MG63 (cell line): ENCODE measurements around the gene MRPS18B. TPM values are rescaled to one million over a fixed set of nuclear protein-coding genes. Genes with fewer than 3 reads are reported as not detected.

Source experiments
- DNase-seq: peaks from one replicate; pipeline ENCODE4 v3.0.0-alpha.2; 2020
- H3K27me3 ChIP-seq: fragments of 250-450 bp; sonication (Bioruptor Pico); 2 replicates; pipeline ENCODE4 v1.5.1; 2020; ENCODE audit warnings: mild to moderate bottlenecking, moderate library complexity
- H3K36me3 ChIP-seq: fragments of 250-450 bp; sonication (Bioruptor Pico); 2 replicates; pipeline ENCODE4 v1.5.1; 2020; ENCODE audit warnings: mild to moderate bottlenecking, moderate library complexity
- H3K4me3 ChIP-seq: fragments of 250-450 bp; sonication (Bioruptor Pico); 2 replicates; pipeline ENCODE4 v1.5.1; 2020; ENCODE audit warnings: mild to moderate bottlenecking, moderate library complexity
- H3K9me3 ChIP-seq: fragments of 250-450 bp; sonication (Bioruptor Pico); 2 replicates; pipeline ENCODE4 v1.5.1; 2020; ENCODE audit warnings: mild to moderate bottlenecking, moderate library complexity
- total RNA-seq: library from RNA; depleted of rRNA; stranded (reverse); fragments of >200 nt; shearing (Covaris generic); gene quantifications from 2 replicates; pipeline ENCODE4 v1.2.3, GENCODE V29; 2014; ENCODE audit warnings: low replicate concordance

The MRPS18B gene
- total RNA-seq, 1 experiment from 2014 or later = 29.9 TPM

- Histone ChIP-seq H3K36me3 (peaks cover 39% of the 10 kb centered on the region), H3K4me3 (no peak overlapping the region), H3K27me3 (no peaks in the 10 kb centered on the region), H3K9me3 (no peaks in the 10 kb centered on the region)
- DNase-seq = no peak
These were observed 17.9 kb upstream of the MRPS18B start for GRCh38 chr6:30599625-30600324.

DNA sequence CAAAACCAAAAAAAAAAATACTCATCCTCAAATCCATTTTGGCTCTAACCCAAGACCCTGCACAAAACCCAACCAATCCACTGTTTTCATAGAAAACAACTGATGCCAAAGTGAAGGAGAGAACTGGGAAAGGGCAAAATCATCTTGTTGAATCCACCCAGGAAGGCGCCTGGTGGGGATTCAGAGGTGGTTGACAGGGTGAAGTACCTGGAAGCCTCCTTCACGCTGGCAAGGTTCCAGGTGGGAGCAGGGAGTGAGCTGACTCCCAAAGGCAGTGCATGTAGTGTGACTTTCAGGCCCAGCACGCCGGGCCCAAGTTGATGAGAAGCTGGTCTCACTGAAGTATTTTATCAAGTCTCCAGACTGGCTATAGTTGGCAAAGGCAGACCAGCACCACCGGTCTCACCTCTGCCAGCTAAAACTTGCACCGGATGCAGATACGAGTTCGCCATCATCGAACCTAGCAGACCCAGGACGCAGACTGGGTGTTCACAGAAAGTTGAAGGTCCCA is 17.1 kb upstream of the MRPS18B start:
- DNase-seq = no peak
- Histone ChIP-seq H3K4me3 (no peak overlapping the region), H3K9me3 (no peaks in the 10 kb centered on the region), H3K27me3 (no peaks in the 10 kb centered on the region), H3K36me3 (peaks cover 46% of the 10 kb centered on the region)

- H3K36me3 ChIP-seq = peaks cover 53% of the 10 kb centered on the region
- DNase-seq = no peak
- H3K4me3 ChIP-seq = no peak overlapping the region
- no peaks in the 10 kb centered on the region for H3K27me3 ChIP-seq
- H3K9me3 ChIP-seq = no peaks in the 10 kb centered on the region
These were observed 16.2 kb upstream of the MRPS18B start for GRCh38 chr6:30601436-30601814.

GRCh38 chr6:30601815-30602641 is 15.6 kb upstream of the MRPS18B start:
- H3K9me3 ChIP-seq = no peaks in the 10 kb centered on the region
- no peak for DNase-seq
- no peak overlapping the region for H3K4me3 ChIP-seq
- H3K36me3 ChIP-seq = peaks cover 59% of the 10 kb centered on the region
- no peaks in the 10 kb centered on the region for H3K27me3 ChIP-seq

DNA sequence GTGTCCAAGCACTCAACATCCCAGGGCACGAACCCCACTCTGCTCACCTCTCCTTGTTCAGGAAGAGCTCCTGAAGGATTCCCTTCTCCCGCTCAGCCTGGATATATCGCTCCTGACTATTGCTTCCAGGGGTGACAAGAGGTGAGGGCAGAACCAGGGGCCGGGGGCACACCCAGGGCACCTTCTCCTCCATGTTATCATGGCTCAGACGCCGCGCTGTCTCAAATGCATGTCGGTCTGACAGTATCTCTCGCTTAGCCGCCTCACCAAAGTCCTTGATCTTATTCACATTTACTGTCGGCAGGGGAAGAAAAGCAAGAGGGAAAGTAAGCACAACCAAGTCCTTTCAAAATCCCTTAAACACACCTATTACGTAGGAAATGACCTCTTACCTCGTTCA is 13.7 kb upstream of the MRPS18B start:
- no peak overlapping the region for H3K4me3 ChIP-seq

GRCh38 chr6:30610065-30610464 is 7.6 kb upstream of the MRPS18B start:
- Histone ChIP-seq H3K27me3 (no peaks in the 10 kb centered on the region), H3K4me3 (no peak overlapping the region), H3K36me3 (peaks cover 54% of the 10 kb centered on the region), H3K9me3 (no peaks in the 10 kb centered on the region)
- DNase-seq = no peak

More for the DNA sequence above, 13.7 kb upstream of the MRPS18B start:
- H3K27me3 ChIP-seq = no peaks in the 10 kb centered on the region
- DNase-seq = no peak
- H3K36me3 ChIP-seq = peaks cover 71% of the 10 kb centered on the region
- H3K9me3 ChIP-seq = no peaks in the 10 kb centered on the region

DNA sequence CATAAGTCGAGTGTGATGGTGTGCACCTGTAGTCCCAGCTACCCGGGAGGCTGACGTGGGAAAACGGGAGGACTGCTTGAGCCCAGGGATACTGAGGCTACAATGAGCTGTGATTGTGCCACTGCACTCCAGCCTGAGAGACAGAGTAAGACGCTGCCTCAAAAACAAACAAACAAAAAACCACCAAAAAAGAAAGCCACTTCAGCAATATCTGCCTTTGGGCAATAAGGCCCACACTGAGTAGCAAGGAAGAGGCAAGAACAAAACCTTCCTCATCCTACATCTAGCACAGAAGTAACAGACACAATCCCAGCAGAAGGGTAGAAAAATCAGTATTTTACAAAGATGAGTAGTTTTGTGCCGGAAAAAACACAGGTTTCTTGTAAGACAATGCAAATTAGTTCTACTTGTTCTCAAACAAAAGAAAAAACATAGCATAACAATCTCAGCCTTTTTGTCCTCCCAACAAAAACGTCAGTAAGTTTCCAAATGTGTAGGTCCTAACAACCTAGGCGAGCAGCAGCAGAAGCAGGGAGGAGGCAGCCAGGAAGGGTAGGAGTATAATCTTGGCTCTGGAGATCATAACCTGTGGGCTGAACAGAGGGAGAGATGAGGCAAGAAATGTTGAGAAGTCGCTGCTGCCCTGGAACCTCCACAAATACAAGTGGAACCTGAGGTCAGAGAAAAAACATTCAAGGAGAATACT is 6.3 kb upstream of the MRPS18B start:
- DNase-seq = no peak
- no peak overlapping the region for H3K4me3 ChIP-seq
- peaks cover 55% of the 10 kb centered on the region for H3K36me3 ChIP-seq
- H3K27me3 ChIP-seq = no peaks in the 10 kb centered on the region
- H3K9me3 ChIP-seq = no peaks in the 10 kb centered on the region

GRCh38 chr6:30611856-30612194 is 5.8 kb upstream of the MRPS18B start:
- DNase-seq = no peak
- no peaks in the 10 kb centered on the region for H3K9me3 ChIP-seq
- peaks cover 55% of the 10 kb centered on the region for H3K36me3 ChIP-seq
- H3K4me3 ChIP-seq = no peak overlapping the region
- no peaks in the 10 kb centered on the region for H3K27me3 ChIP-seq

DNA sequence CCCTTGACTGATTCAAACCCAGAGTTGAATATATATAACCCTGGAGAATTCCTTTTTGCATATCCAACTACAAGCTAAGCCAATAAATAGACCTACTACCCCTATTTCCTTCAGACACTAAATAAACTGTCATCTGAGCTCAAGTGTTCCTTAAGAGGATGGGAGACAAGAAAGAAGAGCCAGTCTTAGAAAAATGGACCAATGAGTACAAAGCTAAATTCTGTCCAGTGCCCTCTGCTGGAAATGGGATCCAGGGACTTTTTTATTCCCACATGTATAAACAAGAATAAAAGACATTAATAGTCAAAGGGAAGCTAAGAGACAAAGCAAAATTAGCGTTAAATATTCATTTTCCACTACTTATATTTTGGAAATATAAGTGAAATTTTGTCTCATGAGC is 5.4 kb upstream of the MRPS18B start:
- H3K36me3 ChIP-seq = peaks cover 53% of the 10 kb centered on the region
- no peaks in the 10 kb centered on the region for H3K9me3 ChIP-seq
- no peaks in the 10 kb centered on the region for H3K27me3 ChIP-seq
- no peak for DNase-seq
- H3K4me3 ChIP-seq = no peak overlapping the region

DNA sequence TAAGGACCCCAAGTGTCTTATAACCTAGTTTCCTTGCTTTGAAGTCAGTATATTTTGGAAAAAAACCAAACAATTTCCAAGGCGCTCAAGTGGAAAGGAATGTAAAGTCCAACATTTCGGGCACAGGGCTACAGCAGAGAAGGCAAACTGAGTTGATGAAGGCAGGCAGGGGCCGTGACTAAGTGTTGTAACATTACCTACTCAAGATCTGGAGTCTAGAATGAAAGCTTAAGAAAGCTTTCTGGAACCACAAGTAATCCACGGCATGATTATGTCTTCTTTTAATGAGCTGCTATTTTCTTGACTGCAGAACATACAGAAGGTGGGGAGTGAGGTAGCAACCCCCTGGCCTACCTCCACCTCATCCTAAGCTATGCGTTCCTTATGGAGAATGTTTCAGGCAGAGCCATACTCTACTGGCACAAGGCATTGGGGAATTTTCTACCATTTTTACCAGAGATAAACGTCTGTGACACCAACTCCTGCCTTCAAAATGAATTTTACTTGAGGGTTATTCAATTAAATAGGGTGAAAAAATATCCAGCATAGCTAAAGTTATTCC is 4.9 kb upstream of the MRPS18B start:
- Histone ChIP-seq H3K4me3 (no peak overlapping the region), H3K27me3 (no peaks in the 10 kb centered on the region), H3K36me3 (peaks cover 48% of the 10 kb centered on the region), H3K9me3 (no peaks in the 10 kb centered on the region)
- DNase-seq = peak; percentile 32

- peaks cover 49% of the 10 kb centered on the region for H3K36me3 ChIP-seq
- no peak for DNase-seq
- H3K4me3 ChIP-seq = no peak overlapping the region
- H3K9me3 ChIP-seq = no peaks in the 10 kb centered on the region
- H3K27me3 ChIP-seq = no peaks in the 10 kb centered on the region
These were observed 4.2 kb upstream of the MRPS18B start for GRCh38 chr6:30613251-30614043.

DNA sequence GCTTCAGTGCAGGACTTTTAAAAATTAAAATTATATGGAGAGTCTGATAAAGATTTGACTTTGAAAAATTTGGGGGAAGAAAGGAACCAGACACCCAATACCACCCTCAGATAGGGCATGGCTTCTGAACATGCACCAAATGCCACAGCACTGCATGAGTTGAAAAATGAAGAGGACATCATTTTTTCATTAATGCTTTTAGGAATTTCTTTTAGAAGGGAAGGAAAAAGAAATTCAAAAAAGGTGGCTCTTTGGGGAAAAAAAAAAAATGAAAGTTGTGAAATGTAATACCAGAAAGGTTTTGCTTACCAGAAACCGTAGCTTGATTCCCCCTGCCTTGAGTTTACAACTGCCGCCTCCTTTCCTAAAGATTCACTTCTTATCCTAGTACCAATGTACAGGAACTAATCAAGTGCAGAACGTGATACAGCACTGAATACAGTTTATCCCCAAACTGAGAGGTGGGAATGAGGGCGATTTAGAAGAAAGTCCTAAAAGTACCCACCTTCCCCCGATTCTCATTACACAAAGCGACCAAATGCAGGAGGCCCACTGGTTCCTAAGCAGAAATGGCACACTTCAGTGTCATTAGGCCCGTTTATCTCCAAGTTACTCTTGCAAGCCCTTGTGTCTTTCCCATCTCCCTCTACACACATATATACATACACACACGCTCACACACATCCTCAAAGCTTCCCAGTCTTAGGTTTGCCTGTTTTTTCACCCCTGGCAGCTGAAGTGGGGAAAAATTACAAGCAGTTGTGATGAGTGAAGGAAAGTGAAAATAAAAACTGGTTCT is 3.4 kb upstream of the MRPS18B start:
- H3K27me3 ChIP-seq = no peaks in the 10 kb centered on the region
- no peak for DNase-seq
- H3K36me3 ChIP-seq = peaks cover 49% of the 10 kb centered on the region
- H3K4me3 ChIP-seq = peak overlapping the region; percentile 88
- no peaks in the 10 kb centered on the region for H3K9me3 ChIP-seq

GRCh38 chr6:30614843-30615218 is 2.8 kb upstream of the MRPS18B start:
- DNase-seq = peak; percentile 75
- Histone ChIP-seq H3K27me3 (no peaks in the 10 kb centered on the region), H3K9me3 (no peaks in the 10 kb centered on the region), H3K36me3 (peaks cover 50% of the 10 kb centered on the region), H3K4me3 (peak overlapping the region; percentile 88)

- no peaks in the 10 kb centered on the region for H3K9me3 ChIP-seq
- H3K27me3 ChIP-seq = no peaks in the 10 kb centered on the region
- H3K4me3 ChIP-seq = peak overlapping the region; percentile 88
- DNase-seq = peak; percentile 37
- H3K36me3 ChIP-seq = peaks cover 47% of the 10 kb centered on the region
These were observed 2.3 kb upstream of the MRPS18B start for GRCh38 chr6:30615219-30615957.
